Left lobe of liver (tissue), 2 donors: ENCODE measurements around the gene MACROD1. TPM values are rescaled to one million over a fixed set of nuclear protein-coding genes. Genes with fewer than 3 reads are reported as not detected.
A peak's percentile ranks its signal among the peaks of the same experiment; 100 is the strongest.

Experiments
- ATAC-seq: fragments of 200-7000 bp; cut with Tn5 transposase; one replicate; pipeline ENCODE4 v1.9.1; 2020; ENCODE audit warnings: mild to moderate bottlenecking, moderate library complexity
- DNase-seq: peaks from one replicate; pipeline ENCODE4 v3.0.0-alpha.2; 2020; ENCODE audit warnings: low spot score
- total RNA-seq: library from RNA; stranded (reverse); gene quantifications from one replicate; pipeline ENCODE4 v1.2.1, GENCODE V29; 2021
- donor health status: DM: no; HTN: no; CAD: no; lungs with moderate emphysema.
- donor health status: DM: no; HTN: yes; CAD: no.

Gene MACROD1
- total RNA-seq, 1 donor from 2014 or later = 35.2 TPM

DNA sequence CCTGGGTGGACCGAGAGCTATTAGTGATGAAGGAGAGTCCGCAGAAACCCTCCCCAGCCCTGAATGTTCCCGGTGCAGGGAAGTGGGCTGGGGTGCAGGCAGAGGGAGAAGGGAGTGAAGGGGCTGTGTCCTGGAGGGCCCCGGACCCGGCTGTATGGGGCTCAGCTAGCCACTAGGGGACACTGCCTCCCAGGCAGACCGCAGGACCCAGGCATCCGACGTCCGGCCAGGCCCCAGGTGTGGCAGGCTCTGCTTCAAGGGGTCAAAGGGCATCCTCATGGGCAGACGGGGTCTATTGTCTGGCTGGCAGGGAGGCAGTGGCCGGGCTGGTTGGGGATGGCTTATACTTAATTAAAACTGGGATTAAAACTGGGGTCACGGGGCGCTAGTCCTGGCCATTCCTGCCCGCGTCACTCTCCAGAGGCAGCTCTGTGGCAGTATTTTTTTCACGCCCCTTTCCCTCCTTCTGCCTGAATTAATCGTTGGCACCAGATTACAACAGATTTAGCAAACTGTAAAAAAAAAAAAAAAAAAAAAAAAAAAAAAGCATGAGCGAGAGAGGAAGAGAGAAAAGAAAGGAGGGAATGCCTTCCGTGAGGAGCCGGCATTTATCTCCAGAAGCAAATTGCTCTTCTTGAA, 125.1 kb downstream of the MACROD1 start:
- DNase-seq = no peak
- ATAC-seq = peak; percentile 33

DNA sequence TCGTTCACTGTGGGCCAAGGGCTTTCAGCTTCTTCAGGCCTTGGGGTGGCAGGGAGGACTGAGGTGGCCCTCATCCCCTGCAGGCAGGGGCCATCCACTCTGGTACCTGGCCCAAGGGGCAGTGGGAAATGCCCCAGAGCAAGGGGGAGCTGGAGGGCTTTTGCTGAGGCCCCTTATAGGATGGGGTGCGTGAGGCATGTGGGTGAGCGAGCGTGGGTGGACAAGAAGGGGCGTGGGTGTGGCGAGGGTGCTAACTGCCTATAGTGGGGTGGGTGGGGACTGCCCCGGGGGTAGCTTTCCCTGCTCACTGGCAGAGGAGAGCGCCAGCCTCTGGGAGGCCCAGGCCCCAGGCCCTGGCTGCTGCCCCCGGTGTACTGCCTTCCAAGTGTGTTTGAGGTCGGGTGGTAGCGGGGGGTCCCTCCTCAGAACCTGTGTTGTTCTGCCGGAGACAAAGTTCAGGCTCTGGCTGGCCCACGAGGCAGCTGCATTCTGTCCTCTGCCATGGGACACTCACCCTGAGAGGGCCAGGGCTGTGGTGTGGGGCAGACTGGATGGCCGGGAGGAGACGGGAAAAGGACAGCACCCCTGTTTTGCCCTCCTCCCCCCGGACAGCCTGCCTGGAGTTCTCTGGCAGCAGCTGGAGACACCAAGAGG, 126.8 kb downstream of the MACROD1 start:
- no peak for DNase-seq

DNA sequence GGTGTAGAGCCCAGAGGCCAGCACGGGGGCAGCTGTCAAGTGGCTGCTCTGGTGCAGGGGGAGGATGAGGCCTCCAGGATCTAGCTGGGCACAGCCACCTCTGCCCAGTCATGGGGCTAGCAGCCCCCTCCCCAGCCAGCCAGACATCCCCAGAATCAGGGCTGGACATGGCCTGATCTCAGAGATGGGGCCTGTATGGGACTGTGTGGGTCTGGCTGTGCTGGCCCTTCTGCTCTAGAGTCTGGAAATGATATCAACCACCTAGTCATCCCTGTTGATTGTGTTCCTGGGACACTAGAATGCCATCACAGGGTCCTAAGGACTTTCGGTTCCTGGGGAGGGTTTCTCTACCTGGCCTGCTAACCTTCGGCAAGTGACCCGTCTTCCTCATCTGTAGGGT, 127.4 kb downstream of the MACROD1 start:
- ATAC-seq (no peak), DNase-seq (no peak)

More for the DNA sequence above, 126.8 kb downstream of the MACROD1 start:
- ATAC-seq = no peak

DNA sequence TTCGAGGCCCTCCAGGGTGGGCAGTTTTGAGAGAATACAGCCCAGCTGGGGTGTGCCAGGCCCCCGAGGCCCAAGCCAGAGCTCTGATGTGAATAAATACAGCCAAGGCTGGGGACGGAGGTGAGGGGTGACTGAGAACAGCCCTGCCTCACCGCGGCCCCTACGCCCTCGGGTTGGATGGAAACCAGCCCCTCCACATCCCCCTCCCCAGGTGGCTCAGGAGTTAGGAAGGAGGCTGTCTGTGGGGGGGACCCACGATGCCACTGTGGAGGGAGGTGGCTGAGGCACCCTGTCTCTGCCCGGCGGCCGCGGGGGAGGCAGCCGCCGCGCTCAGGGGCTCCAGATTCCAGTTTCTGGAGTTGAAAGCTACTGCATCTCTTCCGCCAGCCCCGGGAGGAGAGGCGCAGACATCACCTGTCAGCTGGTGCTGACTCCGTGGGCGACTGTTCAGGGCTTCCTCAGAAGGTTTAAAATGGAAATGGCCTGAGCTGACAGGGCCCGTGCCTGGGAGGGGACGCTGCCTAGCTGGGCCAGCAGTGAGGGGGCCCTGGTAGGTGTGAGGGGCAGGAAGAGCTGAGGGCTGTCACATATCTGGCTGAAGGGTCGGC, 128.8 kb downstream of the MACROD1 start:
- DNase-seq (no peak), ATAC-seq (no peak)

DNA sequence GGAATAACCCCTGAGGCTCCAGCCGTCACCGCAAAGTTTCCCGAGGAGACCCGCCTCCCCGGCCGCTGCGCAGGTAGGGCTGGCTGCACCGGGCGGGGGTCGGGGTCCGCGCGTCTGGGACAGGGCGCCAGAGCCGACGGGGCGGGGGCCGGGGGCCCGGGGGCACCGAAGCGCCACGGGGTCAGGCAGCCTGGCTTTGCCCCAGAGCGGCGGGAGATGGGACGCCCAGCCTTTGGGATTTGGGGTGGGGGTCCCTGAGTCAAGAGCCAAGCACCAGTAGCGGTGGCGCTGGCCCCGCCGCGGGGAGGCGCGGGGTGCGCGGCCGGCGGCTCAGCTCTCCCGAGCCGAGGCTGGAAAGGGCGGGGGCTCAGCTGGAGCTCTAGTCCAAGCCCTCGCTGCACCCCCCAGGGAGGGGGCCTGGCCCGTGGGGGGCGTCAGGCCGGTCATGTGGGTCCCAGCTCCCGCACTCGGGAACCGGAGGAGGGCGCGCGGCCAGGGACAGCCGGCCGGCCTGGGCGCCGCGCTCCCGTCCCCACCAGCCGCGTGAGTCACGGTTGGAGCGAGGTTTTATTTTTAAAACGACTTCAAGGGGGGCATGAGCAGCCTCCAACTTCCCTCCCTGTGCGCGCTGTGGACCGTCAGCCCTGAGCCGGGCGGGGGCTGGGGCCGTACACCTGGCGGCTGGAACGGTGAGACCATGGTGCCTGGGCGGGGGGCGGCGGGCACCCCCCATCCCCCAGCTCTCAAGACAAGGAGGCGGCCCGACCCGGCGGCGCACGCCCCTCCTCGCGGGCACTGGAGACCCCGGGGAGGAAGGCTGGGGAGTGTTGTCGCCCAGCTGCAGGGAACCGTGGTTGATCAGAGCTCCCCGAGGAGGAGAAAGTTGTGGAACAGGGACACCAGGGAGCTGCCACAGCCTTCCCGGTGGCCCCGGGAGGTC, 129.6 kb downstream of the MACROD1 start:
- no peak for DNase-seq
- peak; percentile 30 for ATAC-seq

DNA sequence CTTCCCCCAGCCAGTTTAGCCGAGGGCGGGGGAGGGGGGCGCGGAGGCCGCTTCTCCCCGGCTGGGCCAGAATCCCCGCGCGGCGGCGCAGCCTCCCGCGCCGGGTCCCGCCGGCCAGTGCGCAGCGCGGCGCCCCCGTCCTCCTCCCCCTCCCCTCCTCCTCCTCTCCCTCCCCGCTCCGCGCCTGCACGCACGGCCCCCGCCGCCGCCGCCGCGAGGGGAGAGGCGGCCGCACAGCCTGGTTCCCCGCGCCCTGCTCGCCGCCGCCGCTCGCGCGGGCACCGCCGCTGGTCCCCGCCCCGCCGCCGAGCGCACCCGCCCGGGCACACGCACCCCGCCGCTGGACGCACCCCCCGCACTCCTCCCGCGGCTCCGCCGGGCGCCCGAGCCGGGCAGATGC, 130.3 kb downstream of the MACROD1 start, which contains the start of gene FLRT1:
Gene FLRT1, plus strand, starts transcription at position 356 of the 400 bp plus-strand sequence. CDS start 80,337 bp downstream, outside the sequence.
- no peak for DNase-seq
- no peak for ATAC-seq

DNA sequence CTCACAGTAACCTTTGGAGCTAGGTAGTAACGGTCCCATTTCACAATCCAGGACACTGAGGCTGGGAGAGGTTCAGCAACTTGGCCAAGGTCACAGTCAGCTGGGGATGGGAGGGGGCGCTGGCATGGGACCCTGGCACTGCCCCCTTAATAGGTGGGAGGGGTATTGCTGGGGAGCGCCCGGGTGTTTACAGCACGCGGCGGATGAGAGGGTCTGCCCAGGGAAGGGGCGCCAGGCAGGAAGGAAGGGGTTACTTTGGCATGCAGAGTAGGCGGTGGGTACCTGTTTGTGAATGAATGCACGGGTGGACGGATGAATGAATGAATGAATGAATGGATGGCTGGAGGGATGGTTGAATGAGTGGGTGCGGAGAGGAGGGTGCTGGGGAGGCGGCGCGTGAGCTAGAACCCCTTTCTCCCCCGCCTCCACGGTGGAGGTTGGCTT, 130.8 kb downstream of the MACROD1 start:
- DNase-seq (no peak), ATAC-seq (no peak)

DNA sequence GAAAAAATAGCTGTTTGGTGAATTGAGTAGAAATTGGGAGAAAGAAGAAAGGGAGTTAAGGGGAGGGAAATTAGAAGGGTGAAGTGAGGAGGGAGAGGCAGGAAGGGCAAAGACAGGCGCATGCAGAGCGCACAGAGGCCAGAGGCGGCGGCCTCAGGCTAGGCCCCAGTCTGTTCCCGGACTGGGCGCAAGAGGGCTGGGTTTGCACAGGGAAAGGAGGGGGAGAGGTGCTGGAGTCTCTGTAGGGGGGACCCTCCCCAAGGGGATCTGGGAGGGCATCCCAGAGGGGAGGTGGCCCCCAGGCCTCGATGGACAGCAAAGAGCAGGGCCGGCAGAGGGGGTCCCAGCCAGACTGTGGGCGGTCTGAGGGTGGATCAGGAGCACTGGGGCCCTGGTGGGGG, 131.5 kb downstream of the MACROD1 start:
- DNase-seq (no peak), ATAC-seq (no peak)

DNA sequence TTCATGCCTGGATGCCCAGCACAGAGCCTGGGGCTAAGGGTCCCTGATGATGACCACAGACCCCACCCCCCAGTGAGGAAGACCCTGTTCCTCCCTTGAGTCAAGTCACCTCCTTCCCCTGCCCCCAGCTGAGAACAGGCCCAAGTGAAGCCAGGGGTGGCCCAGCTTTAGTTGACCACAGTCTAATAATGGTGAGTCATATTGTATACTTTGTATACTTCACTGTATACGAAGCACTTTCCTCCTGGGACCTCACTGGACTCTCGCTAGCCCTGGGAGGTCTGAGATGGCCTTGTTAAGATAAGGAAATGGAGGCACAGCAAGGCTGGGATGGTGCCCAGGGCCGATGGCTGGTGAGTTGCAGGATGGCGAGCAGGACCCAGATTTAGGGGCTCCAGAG, 133.9 kb downstream of the MACROD1 start:
- no peak for ATAC-seq

DNA sequence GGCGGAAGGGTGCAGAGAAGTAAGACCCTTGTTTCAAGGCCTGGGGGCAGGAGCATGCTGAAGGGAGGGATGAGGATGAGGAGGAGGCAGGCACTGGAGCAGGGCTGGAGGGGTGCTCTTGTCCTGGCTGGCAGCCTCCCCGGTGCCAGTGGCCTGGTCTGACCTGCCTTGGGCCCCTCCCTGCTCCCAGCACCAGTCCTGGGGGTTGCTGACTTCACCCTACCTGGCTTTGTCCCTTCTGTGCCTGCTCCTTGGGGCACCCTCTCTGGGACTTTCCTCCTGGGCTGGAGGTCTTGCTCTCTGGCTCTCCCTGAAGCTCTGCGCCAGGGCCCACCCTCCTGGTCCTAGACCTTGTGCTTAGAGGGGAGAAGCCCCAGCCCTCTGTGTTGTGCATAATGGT, 134.9 kb downstream of the MACROD1 start:
- DNase-seq (no peak), ATAC-seq (no peak)

More for the DNA sequence above, 133.9 kb downstream of the MACROD1 start:
- DNase-seq = no peak

DNA sequence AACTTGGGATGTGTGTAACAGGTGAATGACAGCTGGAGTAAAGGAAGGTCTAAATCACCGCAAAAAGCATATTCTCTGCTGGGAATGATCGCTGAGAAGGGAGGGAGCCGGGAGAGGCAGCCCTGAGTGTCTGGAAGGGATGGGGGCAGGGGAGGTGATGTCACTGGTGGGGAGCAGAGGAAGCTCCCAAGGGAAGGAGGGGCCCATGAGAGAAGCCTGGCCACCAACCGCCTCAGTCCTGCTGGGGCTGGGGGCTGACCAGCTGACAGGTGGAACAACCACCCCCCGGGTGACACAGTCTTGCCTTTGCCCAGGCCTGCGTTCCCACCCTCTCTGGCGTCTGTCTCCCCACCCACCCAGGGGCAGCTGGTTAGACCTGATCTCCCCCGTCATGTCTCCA, 136.1 kb downstream of the MACROD1 start:
- no peak for ATAC-seq
- DNase-seq = no peak

DNA sequence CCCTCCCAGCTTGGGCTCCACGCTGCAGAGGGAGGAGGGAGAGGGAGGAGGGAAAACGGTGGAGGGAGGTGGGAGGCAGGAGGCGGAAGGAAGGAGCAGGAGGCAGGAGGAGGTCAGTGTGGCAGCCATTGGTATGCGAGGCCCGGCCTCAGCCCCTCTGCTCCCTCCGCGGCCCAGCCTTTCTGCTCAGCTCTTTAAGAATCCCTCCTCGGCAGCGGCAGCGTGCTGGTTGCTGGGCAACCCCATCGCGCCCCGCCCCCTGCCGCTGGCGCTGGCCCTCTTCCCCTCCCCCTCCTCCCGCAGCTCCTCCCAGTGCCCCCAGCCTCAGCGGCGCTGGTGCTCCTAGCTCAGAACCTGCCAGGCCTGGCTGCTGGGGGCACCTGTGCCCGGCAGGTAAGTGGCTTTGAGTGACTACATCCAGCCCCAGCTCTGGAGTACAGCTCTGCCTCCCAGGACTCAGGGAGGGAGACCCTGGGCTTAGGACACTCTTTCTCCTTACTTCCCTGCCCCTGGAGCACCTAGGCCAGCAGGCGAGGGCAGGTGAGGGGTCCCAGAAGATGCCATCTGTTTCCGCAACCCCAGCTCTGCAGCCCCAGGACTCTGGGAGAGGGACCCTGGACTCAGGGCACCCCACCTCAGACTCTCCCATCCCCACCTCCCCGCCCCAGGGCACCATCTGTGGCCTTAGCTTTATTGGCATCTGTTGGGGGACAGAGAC, 137.4 kb downstream of the MACROD1 start:
- ATAC-seq (peak; percentile 10), DNase-seq (no peak)

DNA sequence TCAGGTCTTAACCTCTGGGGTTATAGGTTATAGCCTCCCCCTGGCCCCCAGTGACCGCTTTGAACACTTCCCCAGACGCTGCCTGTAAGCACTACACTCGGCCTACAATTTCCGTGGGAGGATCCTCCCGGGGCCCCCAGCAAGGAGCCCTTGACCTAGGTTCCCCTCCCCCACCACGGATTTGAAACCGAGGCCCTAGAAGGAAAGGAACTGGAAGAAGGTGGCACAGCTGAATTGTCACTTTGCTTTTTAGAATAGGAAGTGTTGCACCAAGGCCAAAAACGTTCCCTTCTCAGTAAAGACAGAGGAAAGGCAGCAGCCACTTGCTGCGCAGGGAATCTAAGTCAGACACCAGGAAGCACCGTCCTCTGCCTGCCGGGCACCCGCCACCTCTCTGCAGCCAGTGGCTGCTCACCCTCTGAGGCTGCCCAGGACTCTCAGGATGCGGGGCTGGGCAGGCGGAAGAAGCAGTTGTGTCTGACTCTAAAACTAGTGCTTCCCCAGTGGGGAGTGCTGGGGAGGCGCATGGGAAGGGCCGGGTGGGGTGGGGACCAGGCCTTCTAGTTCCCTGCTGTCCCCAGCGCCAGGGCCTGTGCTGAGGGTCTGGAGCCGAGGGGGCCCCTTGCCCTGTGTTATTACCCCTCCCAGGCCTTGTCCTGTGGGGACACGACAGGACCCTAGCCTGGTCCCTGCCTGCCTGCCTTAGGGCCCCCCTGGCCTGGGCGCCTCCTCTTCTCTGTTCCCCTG, 138.1 kb downstream of the MACROD1 start:
- ATAC-seq = peak; percentile 23
- DNase-seq = no peak

DNA sequence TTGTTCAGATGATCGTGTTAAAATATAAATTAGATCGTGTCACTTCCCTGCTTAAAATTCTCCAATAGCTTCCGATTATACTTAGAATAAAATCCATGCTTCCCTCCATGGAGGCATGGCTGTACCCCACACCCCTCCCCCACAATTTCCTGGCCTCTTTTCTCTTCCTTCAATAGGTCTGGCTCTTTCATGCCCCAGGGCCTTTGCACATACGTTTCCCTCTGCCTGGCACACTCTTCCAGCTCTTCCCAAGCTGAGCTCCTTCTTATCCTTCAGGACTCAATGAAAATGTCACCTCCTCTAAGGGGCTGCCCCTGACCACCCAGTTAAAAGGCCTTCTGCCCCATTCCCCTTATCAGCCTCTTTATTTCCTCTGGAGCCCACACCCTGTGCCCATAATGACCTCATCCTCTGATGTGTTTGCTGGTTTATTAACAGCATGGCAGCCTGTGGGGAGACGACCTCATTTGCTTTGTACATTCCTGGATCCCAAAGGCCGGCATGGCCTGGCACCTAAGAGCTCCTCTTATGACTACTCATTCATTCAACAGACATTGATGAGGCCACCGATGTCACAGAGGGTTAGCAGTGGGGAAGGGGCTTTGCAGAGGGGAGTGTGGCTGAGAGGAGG, 139.2 kb downstream of the MACROD1 start:
- no peak for DNase-seq
- ATAC-seq = no peak

DNA sequence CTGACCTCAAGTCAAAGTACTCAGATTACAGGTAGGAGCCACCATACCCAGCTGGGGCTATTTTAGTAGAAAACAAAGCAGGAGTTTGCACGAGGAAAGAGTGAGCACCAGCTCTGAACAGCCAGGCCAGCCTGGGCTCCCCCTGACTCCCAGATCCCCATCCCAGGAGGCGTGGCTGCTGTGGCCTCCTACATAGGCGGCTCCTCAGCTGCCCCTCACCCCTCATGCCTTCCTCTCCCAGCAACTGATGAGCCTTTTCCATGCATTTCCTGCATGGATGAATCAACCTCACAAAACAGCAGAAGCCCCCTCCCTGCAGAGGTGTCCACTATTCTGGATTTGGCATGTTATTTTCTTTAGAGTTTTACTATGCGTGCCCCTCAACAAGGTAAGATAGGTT, 140.7 kb downstream of the MACROD1 start:
- DNase-seq (no peak), ATAC-seq (no peak)

DNA sequence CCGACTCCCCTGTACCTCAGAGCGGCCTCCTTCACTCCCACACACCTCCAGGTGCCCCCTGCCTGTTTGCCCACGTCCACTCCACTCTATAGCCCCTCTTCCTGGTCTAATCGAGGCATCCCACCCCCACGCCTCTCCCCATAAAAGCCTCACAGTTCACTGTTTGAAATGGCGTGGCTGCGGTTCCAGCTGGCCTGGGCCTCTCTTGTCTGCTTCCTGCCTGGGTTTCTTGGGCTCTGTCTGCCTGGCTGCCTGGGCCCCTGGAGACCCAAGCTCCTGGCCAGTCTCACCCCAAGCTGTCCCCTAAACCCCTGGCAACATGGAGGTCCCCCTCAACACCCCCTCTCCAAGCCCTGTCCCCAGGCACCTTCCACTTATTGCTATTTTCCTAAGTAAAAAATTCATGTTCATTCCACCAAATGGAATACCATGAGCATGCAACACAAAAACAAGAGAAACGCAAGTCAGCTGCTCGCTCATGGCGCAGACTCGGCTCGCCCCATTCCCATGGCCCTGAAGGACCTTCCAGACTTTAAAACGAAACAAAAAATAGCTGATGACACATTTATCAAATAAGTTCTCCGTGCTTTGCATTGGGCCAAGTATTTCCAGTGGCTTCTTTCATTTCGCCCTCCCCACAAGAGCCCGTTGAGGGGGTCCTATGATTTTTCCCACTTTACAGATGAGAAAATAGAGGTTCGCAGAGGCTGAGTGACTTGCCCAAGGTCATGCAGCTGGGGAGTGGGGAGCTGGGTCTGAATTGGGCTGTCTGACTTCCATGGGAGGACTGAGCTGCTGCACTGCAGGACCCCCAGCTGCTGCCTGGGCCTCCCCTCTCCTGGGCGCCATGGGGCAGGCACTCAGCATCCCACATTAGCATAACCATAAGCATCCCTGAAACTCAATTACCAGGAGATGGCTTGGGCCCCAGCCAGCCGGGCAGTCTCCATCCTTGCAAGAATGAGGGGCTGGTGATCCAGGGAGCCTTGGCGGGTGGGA, 141.9 kb downstream of the MACROD1 start:
- DNase-seq (no peak), ATAC-seq (no peak)

DNA sequence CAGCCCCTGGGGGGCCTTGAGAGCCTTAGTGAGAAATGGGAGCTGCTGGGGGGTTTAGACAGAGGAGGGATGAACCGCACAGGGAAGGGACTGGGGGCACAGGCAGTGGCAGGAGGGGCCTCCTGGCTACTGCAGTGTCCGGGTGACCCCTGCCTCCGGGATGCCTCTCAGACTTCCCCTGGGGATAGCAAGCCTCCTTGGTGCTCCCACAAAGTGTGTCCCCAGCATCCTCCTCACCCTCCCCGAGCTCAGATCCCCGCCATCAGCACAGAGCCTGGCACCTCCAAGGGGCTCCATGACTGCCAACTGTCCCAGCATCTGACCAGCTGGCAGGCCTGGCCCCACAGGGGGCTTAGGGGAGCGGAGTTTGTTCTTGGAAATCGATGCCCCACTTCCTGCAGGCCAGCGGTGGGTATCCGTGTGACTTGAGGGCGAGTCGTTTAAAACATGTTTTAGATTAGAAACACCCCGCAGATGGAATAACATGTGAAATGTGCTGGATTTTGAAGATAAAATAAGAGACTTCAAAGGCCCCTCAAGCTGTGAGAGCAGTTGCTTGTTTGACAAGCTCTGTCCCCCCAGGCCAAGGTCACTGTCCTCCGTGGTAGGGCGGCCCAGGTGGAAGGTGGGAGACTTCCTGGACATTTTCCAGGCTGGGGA, 143.7 kb downstream of the MACROD1 start:
- ATAC-seq (no peak), DNase-seq (no peak)

DNA sequence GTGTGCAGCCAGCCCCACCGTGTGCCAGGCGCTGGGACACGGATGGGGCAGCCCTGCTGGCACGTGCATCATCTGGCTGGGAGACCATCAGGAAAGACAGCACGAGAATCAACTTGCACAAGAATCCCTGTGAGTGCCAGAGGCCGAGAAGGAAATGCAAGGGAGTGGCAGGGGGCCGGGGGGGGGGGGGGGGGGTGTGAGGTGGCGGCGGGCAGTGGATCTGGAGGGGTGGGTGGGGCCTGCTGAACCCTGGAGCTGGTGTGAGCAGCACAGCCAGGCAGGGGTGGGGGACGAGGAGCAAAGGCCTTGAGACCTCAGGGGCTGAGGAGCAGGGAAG, 144.2 kb downstream of the MACROD1 start:
- DNase-seq = no peak

More for the DNA sequence above, 144.2 kb downstream of the MACROD1 start:
- ATAC-seq = no peak
